ENCODE results near the gene C2CD4C.

The C2CD4C gene

GRCh38 chr19:447816-448560 is 39.0 kb upstream of the C2CD4C start:
- Histone ChIP-seq H3K27me3 (ENCODE audit: insufficient read depth, low read length) (no peaks in the 10 kb centered on the region), H2AFZ (ENCODE audit: low read length, unreplicated experiment) (no peak overlapping the region), H3K79me2 (ENCODE audit: control insufficient read depth, insufficient read depth, low read length, unreplicated experiment) (no peaks in the 10 kb centered on the region), H3K27ac (ENCODE audit: low read depth, low read length) (no peak overlapping the region), H3K4me1 (ENCODE audit: control insufficient read depth, insufficient read depth, low read length, unreplicated experiment) (no peaks in the 10 kb centered on the region), H3K4me3 (ENCODE audit: low read depth, low read length) (no peak overlapping the region), H3K36me3 (ENCODE audit: insufficient read depth, low read length) (no peaks in the 10 kb centered on the region)

GRCh38 chr19:447064-447426 is 38.1 kb upstream of the C2CD4C start:
- Histone ChIP-seq H2AFZ (ENCODE audit: low read length, unreplicated experiment) (no peak overlapping the region), H3K36me3 (ENCODE audit: insufficient read depth, low read length) (no peaks in the 10 kb centered on the region), H3K27me3 (ENCODE audit: insufficient read depth, low read length) (no peaks in the 10 kb centered on the region), H3K27ac (ENCODE audit: low read depth, low read length) (no peak overlapping the region), H3K79me2 (ENCODE audit: control insufficient read depth, insufficient read depth, low read length, unreplicated experiment) (no peaks in the 10 kb centered on the region), H3K4me3 (ENCODE audit: low read depth, low read length) (no peak overlapping the region), H3K4me1 (ENCODE audit: control insufficient read depth, insufficient read depth, low read length, unreplicated experiment) (no peaks in the 10 kb centered on the region)

GRCh38 chr19:444677-445210 is 35.8 kb upstream of the C2CD4C start:
- Histone ChIP-seq H3K4me3 (ENCODE audit: low read depth, low read length) (no peak overlapping the region), H2AFZ (ENCODE audit: low read length, unreplicated experiment) (no peak overlapping the region), H3K27me3 (ENCODE audit: insufficient read depth, low read length) (no peaks in the 10 kb centered on the region), H3K36me3 (ENCODE audit: insufficient read depth, low read length) (no peaks in the 10 kb centered on the region), H3K27ac (ENCODE audit: low read depth, low read length) (no peak overlapping the region), H3K79me2 (ENCODE audit: control insufficient read depth, insufficient read depth, low read length, unreplicated experiment) (no peaks in the 10 kb centered on the region), H3K4me1 (ENCODE audit: control insufficient read depth, insufficient read depth, low read length, unreplicated experiment) (no peaks in the 10 kb centered on the region)

- Histone ChIP-seq H3K79me2 (ENCODE audit: control insufficient read depth, insufficient read depth, low read length, unreplicated experiment) (no peaks in the 10 kb centered on the region), H3K36me3 (ENCODE audit: insufficient read depth, low read length) (no peaks in the 10 kb centered on the region), H3K4me3 (ENCODE audit: low read depth, low read length) (no peak overlapping the region), H2AFZ (ENCODE audit: low read length, unreplicated experiment) (no peak overlapping the region), H3K27me3 (ENCODE audit: insufficient read depth, low read length) (no peaks in the 10 kb centered on the region), H3K27ac (ENCODE audit: low read depth, low read length) (no peak overlapping the region), H3K4me1 (ENCODE audit: control insufficient read depth, insufficient read depth, low read length, unreplicated experiment) (no peaks in the 10 kb centered on the region)
These were observed 34.1 kb upstream of the C2CD4C start for GRCh38 chr19:443005-443404.

- Histone ChIP-seq H2AFZ (ENCODE audit: low read length, unreplicated experiment) (no peak overlapping the region), H3K27ac (ENCODE audit: low read depth, low read length) (no peak overlapping the region), H3K79me2 (ENCODE audit: control insufficient read depth, insufficient read depth, low read length, unreplicated experiment) (no peaks in the 10 kb centered on the region), H3K27me3 (ENCODE audit: insufficient read depth, low read length) (no peaks in the 10 kb centered on the region), H3K36me3 (ENCODE audit: insufficient read depth, low read length) (no peaks in the 10 kb centered on the region), H3K4me1 (ENCODE audit: control insufficient read depth, insufficient read depth, low read length, unreplicated experiment) (no peaks in the 10 kb centered on the region), H3K4me3 (ENCODE audit: low read depth, low read length) (no peak overlapping the region)
These were observed 33.1 kb upstream of the C2CD4C start for GRCh38 chr19:442085-442484.

GRCh38 chr19:441213-441836 is 32.4 kb upstream of the C2CD4C start:
- Histone ChIP-seq H3K27me3 (ENCODE audit: insufficient read depth, low read length) (no peaks in the 10 kb centered on the region), H3K79me2 (ENCODE audit: control insufficient read depth, insufficient read depth, low read length, unreplicated experiment) (no peaks in the 10 kb centered on the region)

GRCh38 chr19:440391-441212 is 31.7 kb upstream of the C2CD4C start:
- no peaks in the 10 kb centered on the region for H3K79me2 ChIP-seq (ENCODE audit: control insufficient read depth, insufficient read depth, low read length, unreplicated experiment)
- no peak overlapping the region for H2AFZ ChIP-seq (ENCODE audit: low read length, unreplicated experiment)
- H3K27me3 ChIP-seq (ENCODE audit: insufficient read depth, low read length), result no peaks in the 10 kb centered on the region
- H3K4me1 ChIP-seq (ENCODE audit: control insufficient read depth, insufficient read depth, low read length, unreplicated experiment), result no peaks in the 10 kb centered on the region
- no peak overlapping the region for H3K4me3 ChIP-seq (ENCODE audit: low read depth, low read length)
- H3K27ac ChIP-seq (ENCODE audit: low read depth, low read length), result no peak overlapping the region
- no peaks in the 10 kb centered on the region for H3K36me3 ChIP-seq (ENCODE audit: insufficient read depth, low read length)

More at GRCh38 chr19:441213-441836, 32.4 kb upstream of the C2CD4C start:
- Histone ChIP-seq H3K4me1 (ENCODE audit: control insufficient read depth, insufficient read depth, low read length, unreplicated experiment) (no peaks in the 10 kb centered on the region), H2AFZ (ENCODE audit: low read length, unreplicated experiment) (no peak overlapping the region), H3K4me3 (ENCODE audit: low read depth, low read length) (no peak overlapping the region), H3K27ac (ENCODE audit: low read depth, low read length) (no peak overlapping the region), H3K36me3 (ENCODE audit: insufficient read depth, low read length) (no peaks in the 10 kb centered on the region)

- H3K36me3 ChIP-seq (ENCODE audit: insufficient read depth, low read length), result no peaks in the 10 kb centered on the region
- H3K27ac ChIP-seq (ENCODE audit: low read depth, low read length), result no peak overlapping the region
- no peak overlapping the region for H3K4me3 ChIP-seq (ENCODE audit: low read depth, low read length)
- no peak overlapping the region for H2AFZ ChIP-seq (ENCODE audit: low read length, unreplicated experiment)
- no peaks in the 10 kb centered on the region for H3K27me3 ChIP-seq (ENCODE audit: insufficient read depth, low read length)
- no peaks in the 10 kb centered on the region for H3K4me1 ChIP-seq (ENCODE audit: control insufficient read depth, insufficient read depth, low read length, unreplicated experiment)
- no peaks in the 10 kb centered on the region for H3K79me2 ChIP-seq (ENCODE audit: control insufficient read depth, insufficient read depth, low read length, unreplicated experiment)
These were observed 30.4 kb upstream of the C2CD4C start for GRCh38 chr19:439167-439900.

- Histone ChIP-seq H3K4me3 (ENCODE audit: low read depth, low read length) (no peak overlapping the region), H2AFZ (ENCODE audit: low read length, unreplicated experiment) (no peak overlapping the region), H3K79me2 (ENCODE audit: control insufficient read depth, insufficient read depth, low read length, unreplicated experiment) (no peaks in the 10 kb centered on the region), H3K36me3 (ENCODE audit: insufficient read depth, low read length) (no peaks in the 10 kb centered on the region), H3K4me1 (ENCODE audit: control insufficient read depth, insufficient read depth, low read length, unreplicated experiment) (no peaks in the 10 kb centered on the region), H3K27ac (ENCODE audit: low read depth, low read length) (no peak overlapping the region), H3K27me3 (ENCODE audit: insufficient read depth, low read length) (no peaks in the 10 kb centered on the region)
These were observed 29.5 kb upstream of the C2CD4C start for GRCh38 chr19:438416-438958.

GRCh38 chr19:437041-437440 is 28.1 kb upstream of the C2CD4C start:
- H2AFZ ChIP-seq (ENCODE audit: low read length, unreplicated experiment), result no peak overlapping the region
- H3K79me2 ChIP-seq (ENCODE audit: control insufficient read depth, insufficient read depth, low read length, unreplicated experiment), result no peaks in the 10 kb centered on the region
- no peak overlapping the region for H3K4me3 ChIP-seq (ENCODE audit: low read depth, low read length)
- H3K27ac ChIP-seq (ENCODE audit: low read depth, low read length), result no peak overlapping the region
- H3K27me3 ChIP-seq (ENCODE audit: insufficient read depth, low read length), result no peaks in the 10 kb centered on the region
- no peaks in the 10 kb centered on the region for H3K36me3 ChIP-seq (ENCODE audit: insufficient read depth, low read length)
- H3K4me1 ChIP-seq (ENCODE audit: control insufficient read depth, insufficient read depth, low read length, unreplicated experiment), result no peaks in the 10 kb centered on the region
